Astrocyte of the cerebellum (primary cell): ENCODE measurements around the gene DDI1.

Source experiments
- DNase-seq: peaks from one replicate; pipeline ENCODE4 v3.0.0-alpha.2; 2011; ENCODE audit warnings: low read depth
- H3K4me3 ChIP-seq: 2 replicates; pipeline ENCODE4 v1.5.1; 2011; ENCODE audit warnings: mild to moderate bottlenecking, low read depth, low read length, moderate library complexity
- CTCF ChIP-seq: IDR thresholded peaks from 2 replicates; pipeline ENCODE4 v1.5.1; 2012; ENCODE audit warnings: low read length, low read depth, moderate library complexity, mild to moderate bottlenecking; ENCODE audit errors: missing control alignments
- in situ Hi-C: cut with HindIII; loops from 2 replicates; pipeline ENCODE4 v1.10.0; 2017; ENCODE audit warnings: low sequenced_read_pairs

Gene DDI1

GRCh38 chr11:104073950-104074705 is 37.7 kb downstream of the DDI1 start:
- no peak for TF ChIP-seq CTCF
- no peak overlapping the region for H3K4me3 ChIP-seq
- DNase-seq: no peak
- in situ Hi-C loops: no loop called here

- TF ChIP-seq CTCF: no peak
- in situ Hi-C loops: no loop called here
- no peak overlapping the region for H3K4me3 ChIP-seq
- no peak for DNase-seq
Observed at GRCh38 chr11:104075091-104075490, 38.7 kb downstream of the DDI1 start.

- in situ Hi-C loops: no loop called here
- no peak overlapping the region for H3K4me3 ChIP-seq
- DNase-seq: no peak
- no peak for TF ChIP-seq CTCF
Observed at GRCh38 chr11:104075706-104076105, 39.3 kb downstream of the DDI1 start.

- no peak for TF ChIP-seq CTCF
Observed at GRCh38 chr11:104076455-104076854, 40.0 kb downstream of the DDI1 start.

GRCh38 chr11:104078245-104078644 is 41.8 kb downstream of the DDI1 start:
- in situ Hi-C loops: no loop called here
- no peak for TF ChIP-seq CTCF
- H3K4me3 ChIP-seq: no peak overlapping the region
- no peak for DNase-seq

More at GRCh38 chr11:104076455-104076854, 40.0 kb downstream of the DDI1 start:
- H3K4me3 ChIP-seq: no peak overlapping the region
- DNase-seq: no peak
- in situ Hi-C loops: no loop called here

GRCh38 chr11:104078995-104079394 is 42.6 kb downstream of the DDI1 start:
- TF ChIP-seq CTCF: no peak
- in situ Hi-C loops: no loop called here
- H3K4me3 ChIP-seq: no peak overlapping the region
- no peak for DNase-seq

- in situ Hi-C loops: no loop called here
- H3K4me3 ChIP-seq: no peak overlapping the region
- DNase-seq: no peak
- no peak for TF ChIP-seq CTCF
Observed at GRCh38 chr11:104086621-104087020, 50.2 kb downstream of the DDI1 start.
